HCT116 (cell line): ENCODE measurements around the gene VEPH1. TPM values are rescaled to one million over a fixed set of nuclear protein-coding genes. Genes with fewer than 3 reads are reported as not detected.

Experiments
- ATAC-seq: fragments of 200-7000 bp; cut with Tn5 transposase; 2 replicates; pipeline ENCODE4 v1.9.1; 2020; ENCODE audit warnings: mild to moderate bottlenecking, moderate library complexity
- BruUV-seq: library from RNA; stranded (reverse); fragments of 400-500 nt; replicated peaks from 2 replicates; lab custom pipeline; 2021; lab: Mats Ljungman, UMichigan
- CTCF ChIA-PET: fragments of 300-600 bp; sonication (Branson Sonifier 250); formaldehyde crosslinking; loops from one replicate; lab custom pipeline; 2021; ENCODE audit warnings: antibody characterized with exemption; lab: Charles Lee
- POLR2A ChIA-PET: fragments of 300-600, 350-600 bp; sonication (Branson Sonifier 250); formaldehyde crosslinking; loops from one replicate; lab custom pipeline; 2021; ENCODE audit warnings: antibody characterized with exemption; lab: Charles Lee
- RAD21 ChIA-PET, 2 experiments: fragments of 300-600 bp; sonication (Branson Sonifier 250); formaldehyde crosslinking; loops; one replicate each; lab custom pipeline; 2023; ENCODE audit warnings: low total read pairs in 2 of 2; ENCODE audit not compliant: uncharacterized antibody in 2 of 2, unreplicated experiment in 2 of 2, low non-redundant PET in 1 of 2; lab: Charles Lee
- DNase-seq: peaks from one replicate; pipeline ENCODE4 v3.0.0-alpha.2; 2010; ENCODE audit warnings: low read depth, low spot score
- H2AFZ ChIP-seq: fragments of 200-600 bp; shearing (Covaris generic), sonication (generic); 2 replicates; pipeline ENCODE4 v1.6.1; 2017; ENCODE audit warnings: low read depth, mixed run types, mixed read lengths, antibody characterized with exemption, low read length; ENCODE audit not compliant: poor library complexity, severe bottlenecking
- H3K27ac ChIP-seq: 2 replicates; pipeline ENCODE4 v1.5.1; 2012; ENCODE audit warnings: low read depth, low read length
- H3K27me3 ChIP-seq: fragments of 200-600 bp; sonication (generic); 2 replicates; pipeline ENCODE4 v1.6.1; 2016; ENCODE audit warnings: mixed run types, low read length, mixed read lengths; ENCODE audit not compliant: insufficient read depth
- H3K36me3 ChIP-seq, 2 experiments: fragments of 200-500 bp in 1 of 2; fragments of 200-600 bp in 1 of 2; sonication (Bioruptor generic) in 1 of 2; sonication (generic) in 1 of 2; 2 replicates each; pipeline versions ENCODE4 v1.5.1 to v1.6.1; 2014 to 2016; ENCODE audit warnings: low read length in 2 of 2, inconsistent platforms in 1 of 2, mixed read lengths in 1 of 2, mixed run types in 1 of 2; ENCODE audit not compliant: insufficient read depth in 2 of 2, control insufficient read depth in 1 of 2
- H3K4me1 ChIP-seq, 2 experiments: fragments of 200-600 bp in 1 of 2; sonication (generic) in 1 of 2; 2 replicates each; pipeline versions ENCODE4 v1.5.1 to v1.6.1; 2012 to 2017; ENCODE audit warnings: low read length in 2 of 2, inconsistent platforms in 1 of 2, mild to moderate bottlenecking in 1 of 2, mixed read lengths in 1 of 2, mixed run types in 1 of 2, moderate library complexity in 1 of 2; ENCODE audit not compliant: insufficient read depth in 2 of 2, control insufficient read depth in 1 of 2
- H3K4me2 ChIP-seq: fragments of 200-600 bp; sonication (generic); 2 replicates; pipeline ENCODE4 v1.6.1; 2017; ENCODE audit warnings: mixed run types, low read length, mixed read lengths
- H3K4me3 ChIP-seq, 2 experiments: fragments of 200-600 bp in 1 of 2; sonication (generic) in 1 of 2; replicated peaks in 1 of 2; 2 replicates each; pipeline ENCODE4 v1.5.1; 2011 to 2016; ENCODE audit warnings: low read length in 2 of 2, control low read depth in 1 of 2, low read depth in 1 of 2, mild to moderate bottlenecking in 1 of 2, mixed read lengths in 1 of 2, mixed run types in 1 of 2
- H3K79me2 ChIP-seq: fragments of 200-600 bp; sonication (generic); 2 replicates; pipeline ENCODE4 v1.6.1; 2017; ENCODE audit warnings: mild to moderate bottlenecking, mixed run types, low read length, moderate library complexity, mixed read lengths; ENCODE audit not compliant: insufficient read depth
- H3K9ac ChIP-seq: fragments of 200-600 bp; sonication (generic); 2 replicates; pipeline ENCODE4 v1.6.1; 2016; ENCODE audit warnings: low read length, mixed read lengths
- H3K9me2 ChIP-seq: fragments of 200-600 bp; sonication (generic), shearing (Covaris generic); 2 replicates; pipeline ENCODE4 v1.6.1; 2017; ENCODE audit warnings: mixed run types, mild to moderate bottlenecking, moderate library complexity; ENCODE audit not compliant: insufficient read depth
- H3K9me3 ChIP-seq, 2 experiments: fragments of 200-500 bp in 1 of 2; fragments of 200-600 bp in 1 of 2; sonication (Bioruptor generic) in 1 of 2; sonication (generic) in 1 of 2; 2 replicates each; pipeline ENCODE4 v1.6.1; 2014 to 2017; ENCODE audit warnings: low read length in 2 of 2, mixed read lengths in 2 of 2, inconsistent platforms in 1 of 2, low read depth in 1 of 2, mild to moderate bottlenecking in 1 of 2, mixed run types in 1 of 2, moderate library complexity in 1 of 2; ENCODE audit not compliant: control insufficient read depth in 1 of 2, insufficient read depth in 1 of 2
- H4K20me1 ChIP-seq: fragments of 200-600 bp; sonication (generic), shearing (Covaris generic); 2 replicates; pipeline ENCODE4 v1.6.1; 2017; ENCODE audit warnings: mixed run types, mild to moderate bottlenecking, moderate library complexity; ENCODE audit not compliant: insufficient read depth
- ELF1 ChIP-seq: IDR thresholded peaks from 2 replicates; pipeline ENCODE4 v1.6.1; 2012; ENCODE audit warnings: low read depth, borderline replicate concordance
- EZH2 ChIP-seq: fragments of 200-600 bp; sonication (generic); IDR thresholded peaks from 2 replicates; pipeline ENCODE4 v1.6.1; 2017; ENCODE audit warnings: antibody characterized with exemption, mixed run types
- EZH2phosphoT487 ChIP-seq: fragments of 200-600 bp; IDR thresholded peaks from 2 replicates; pipeline ENCODE4 v1.6.1; 2018; ENCODE audit warnings: antibody characterized with exemption, borderline replicate concordance
- POLR2A ChIP-seq: IDR thresholded peaks from 2 replicates; pipeline ENCODE4 v1.7.0; 2011; ENCODE audit warnings: borderline replicate concordance; ENCODE audit not compliant: insufficient read depth, insufficient read length; ENCODE audit errors: extremely low read depth
- POLR2AphosphoS5 ChIP-seq: IDR thresholded peaks from 2 replicates; pipeline ENCODE4 v1.6.1; 2011; ENCODE audit warnings: mild to moderate bottlenecking, low read depth, low read length, moderate library complexity
- RAD21 ChIP-seq: IDR thresholded peaks from 2 replicates; pipeline ENCODE4 v1.6.1; 2012; ENCODE audit warnings: low read depth, mild to moderate bottlenecking
- SRF ChIP-seq: IDR thresholded peaks from 2 replicates; pipeline ENCODE4 v1.6.1; 2012; ENCODE audit warnings: low read depth
- ZFX ChIP-seq: fragments of 450-650 bp; IDR thresholded peaks from 2 replicates; pipeline ENCODE4 v1.6.1; 2017
- ZNF274 ChIP-seq: fragments of 200-500 bp; sonication (Bioruptor generic); IDR thresholded peaks from 2 replicates; pipeline ENCODE4 v1.6.1; 2014; ENCODE audit warnings: mild to moderate bottlenecking, low read depth, low read length, inconsistent platforms
- intact Hi-C: fragments of 100-400 bp; cut with micrococcal nuclease; formaldehyde crosslinking; loops from 2 replicates; pipeline ENCODE4 v1.10.0; 2022
- total RNA-seq: library from RNA; stranded (reverse); gene quantifications from one replicate; pipeline ENCODE4 v1.2.1, GENCODE V29; 2021; ENCODE audit not compliant: unreplicated experiment
- TF ChIP-seq, protein P1 (sequence below): IDR thresholded peaks from 2 replicates; pipeline ENCODE4 v1.6.1; 2012
- TF ChIP-seq, protein P2 (sequence below): IDR thresholded peaks from 2 replicates; pipeline ENCODE4 v1.6.1; 2011; ENCODE audit warnings: mild to moderate bottlenecking, low read length, moderate library complexity; ENCODE audit not compliant: insufficient replicate concordance; ENCODE audit errors: extremely low read depth
- TF ChIP-seq, protein P3 (sequence below), 3 experiments: fragments of 200-600 bp in 1 of 3; sonication (generic) in 1 of 3; IDR thresholded peaks in 2 of 3; conservative IDR thresholded peaks in 1 of 3; 2 replicates each; pipeline ENCODE4 v1.5.1; 2012 to 2017; ENCODE audit warnings: low read depth in 2 of 3, low read length in 2 of 3, antibody characterized with exemption in 1 of 3, borderline replicate concordance in 1 of 3, control low read depth in 1 of 3, mild to moderate bottlenecking in 1 of 3, mixed read lengths in 1 of 3, mixed run types in 1 of 3, moderate library complexity in 1 of 3; ENCODE audit not compliant: insufficient read depth in 1 of 3

Gene VEPH1
- total RNA-seq, 1 experiment from 2014 or later, result 4.9 TPM

DNA sequence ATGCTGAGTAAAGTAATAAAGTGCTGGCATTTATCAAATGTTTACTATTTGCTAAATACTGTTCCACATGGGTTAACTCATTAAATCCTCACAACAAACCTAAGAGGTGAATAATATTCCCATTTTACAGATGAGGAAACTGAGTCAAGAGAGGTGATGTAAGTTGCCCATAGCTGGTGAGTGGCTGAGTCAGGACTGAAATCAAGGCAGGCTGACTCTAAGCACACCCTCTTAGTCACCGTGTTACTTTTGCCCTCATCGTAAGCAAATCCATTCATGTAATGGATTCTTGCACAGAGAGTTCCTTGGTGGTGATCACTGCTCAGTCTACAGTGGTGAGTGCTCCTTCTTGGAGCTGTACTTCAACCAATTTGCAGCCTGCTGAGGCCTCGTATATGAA lies 95.4 kb downstream of the VEPH1 start:
- TF ChIP-seq EZH2 (no peak), ELF1 (no peak), EZH2phosphoT487 (no peak), POLR2A (no peak), ZFX (no peak), RAD21 (no peak), POLR2AphosphoS5 (no peak), ZNF274 (no peak), SRF (no peak)
- TF ChIP-seq, protein P1, sequence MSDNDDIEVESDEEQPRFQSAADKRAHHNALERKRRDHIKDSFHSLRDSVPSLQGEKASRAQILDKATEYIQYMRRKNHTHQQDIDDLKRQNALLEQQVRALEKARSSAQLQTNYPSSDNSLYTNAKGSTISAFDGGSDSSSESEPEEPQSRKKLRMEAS, result no peak
- TF ChIP-seq, protein P2, sequence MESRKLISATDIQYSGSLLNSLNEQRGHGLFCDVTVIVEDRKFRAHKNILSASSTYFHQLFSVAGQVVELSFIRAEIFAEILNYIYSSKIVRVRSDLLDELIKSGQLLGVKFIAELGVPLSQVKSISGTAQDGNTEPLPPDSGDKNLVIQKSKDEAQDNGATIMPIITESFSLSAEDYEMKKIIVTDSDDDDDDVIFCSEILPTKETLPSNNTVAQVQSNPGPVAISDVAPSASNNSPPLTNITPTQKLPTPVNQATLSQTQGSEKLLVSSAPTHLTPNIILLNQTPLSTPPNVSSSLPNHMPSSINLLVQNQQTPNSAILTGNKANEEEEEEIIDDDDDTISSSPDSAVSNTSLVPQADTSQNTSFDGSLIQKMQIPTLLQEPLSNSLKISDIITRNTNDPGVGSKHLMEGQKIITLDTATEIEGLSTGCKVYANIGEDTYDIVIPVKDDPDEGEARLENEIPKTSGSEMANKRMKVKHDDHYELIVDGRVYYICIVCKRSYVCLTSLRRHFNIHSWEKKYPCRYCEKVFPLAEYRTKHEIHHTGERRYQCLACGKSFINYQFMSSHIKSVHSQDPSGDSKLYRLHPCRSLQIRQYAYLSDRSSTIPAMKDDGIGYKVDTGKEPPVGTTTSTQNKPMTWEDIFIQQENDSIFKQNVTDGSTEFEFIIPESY, result no peak
- TF ChIP-seq, protein P3, sequence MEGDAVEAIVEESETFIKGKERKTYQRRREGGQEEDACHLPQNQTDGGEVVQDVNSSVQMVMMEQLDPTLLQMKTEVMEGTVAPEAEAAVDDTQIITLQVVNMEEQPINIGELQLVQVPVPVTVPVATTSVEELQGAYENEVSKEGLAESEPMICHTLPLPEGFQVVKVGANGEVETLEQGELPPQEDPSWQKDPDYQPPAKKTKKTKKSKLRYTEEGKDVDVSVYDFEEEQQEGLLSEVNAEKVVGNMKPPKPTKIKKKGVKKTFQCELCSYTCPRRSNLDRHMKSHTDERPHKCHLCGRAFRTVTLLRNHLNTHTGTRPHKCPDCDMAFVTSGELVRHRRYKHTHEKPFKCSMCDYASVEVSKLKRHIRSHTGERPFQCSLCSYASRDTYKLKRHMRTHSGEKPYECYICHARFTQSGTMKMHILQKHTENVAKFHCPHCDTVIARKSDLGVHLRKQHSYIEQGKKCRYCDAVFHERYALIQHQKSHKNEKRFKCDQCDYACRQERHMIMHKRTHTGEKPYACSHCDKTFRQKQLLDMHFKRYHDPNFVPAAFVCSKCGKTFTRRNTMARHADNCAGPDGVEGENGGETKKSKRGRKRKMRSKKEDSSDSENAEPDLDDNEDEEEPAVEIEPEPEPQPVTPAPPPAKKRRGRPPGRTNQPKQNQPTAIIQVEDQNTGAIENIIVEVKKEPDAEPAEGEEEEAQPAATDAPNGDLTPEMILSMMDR (IDR thresholded peaks at IDR 0.05 in 2 of 3, conservative IDR thresholded peaks at IDR 0.05 in 1 of 3; ENCODE audit: borderline replicate concordance in 1 of 3, insufficient read depth in 1 of 3, low read depth in 2 of 3, low read length in 2 of 3), result no peak
- no peak overlapping the region for H3K4me2 ChIP-seq
- no TSS peak for BruUV-seq
- no peaks in the 10 kb centered on the region for H4K20me1 ChIP-seq
- DNase-seq (no peak), ATAC-seq (no peak)
- CTCF ChIA-PET, result no interaction called here
- H3K4me1 ChIP-seq, result no peaks in the 10 kb centered on the region
- no peaks in the 10 kb centered on the region for H3K27me3 ChIP-seq
- H3K9me3 ChIP-seq, result no peaks in the 10 kb centered on the region
- no peaks in the 10 kb centered on the region for H3K79me2 ChIP-seq
- intact Hi-C loops, result no loop called here
- H3K4me3 ChIP-seq, result no peak overlapping the region
- H3K9me2 ChIP-seq, result no peaks in the 10 kb centered on the region
- H3K36me3 ChIP-seq, result no peaks in the 10 kb centered on the region
- H3K27ac ChIP-seq, result no peak overlapping the region
- H2AFZ ChIP-seq, result no peak overlapping the region
- POLR2A ChIA-PET, result no interaction called here
- H3K9ac ChIP-seq, result no peak overlapping the region
- RAD21 ChIA-PET, result no interaction called here
